Putamen (tissue), 1 donor: ENCODE results near the gene FBLIM1.

Experiments
- DNase-seq: peaks from one replicate; pipeline ENCODE4 v3.0.0-alpha.2; 2016; ENCODE audit warnings: low spot score

Gene FBLIM1

DNA sequence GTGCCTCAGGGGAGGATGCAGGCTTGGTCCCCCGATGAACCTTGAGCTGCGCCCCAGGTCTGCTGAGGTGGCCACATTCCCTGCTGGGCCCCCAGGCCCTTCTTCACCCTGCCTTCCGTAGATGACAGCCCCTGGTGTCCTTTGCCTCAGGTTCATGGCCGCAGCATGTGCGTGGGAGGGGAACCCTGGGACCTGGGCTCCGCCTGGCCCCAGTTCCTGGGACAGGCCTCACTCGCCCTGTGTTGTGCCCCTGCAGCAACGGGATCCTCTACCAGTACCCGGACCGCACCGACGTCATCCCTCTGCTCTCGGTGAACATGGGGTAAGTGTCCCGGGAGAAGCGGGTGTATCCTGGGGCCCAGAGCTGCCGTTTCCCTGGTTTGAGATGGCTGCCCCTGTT lies 27.7 kb upstream of the FBLIM1 start:
- DNase-seq = no peak

- no peak for DNase-seq
Measured at GRCh38 chr1:15731735-15732685, 26.6 kb upstream of the FBLIM1 start.

DNA sequence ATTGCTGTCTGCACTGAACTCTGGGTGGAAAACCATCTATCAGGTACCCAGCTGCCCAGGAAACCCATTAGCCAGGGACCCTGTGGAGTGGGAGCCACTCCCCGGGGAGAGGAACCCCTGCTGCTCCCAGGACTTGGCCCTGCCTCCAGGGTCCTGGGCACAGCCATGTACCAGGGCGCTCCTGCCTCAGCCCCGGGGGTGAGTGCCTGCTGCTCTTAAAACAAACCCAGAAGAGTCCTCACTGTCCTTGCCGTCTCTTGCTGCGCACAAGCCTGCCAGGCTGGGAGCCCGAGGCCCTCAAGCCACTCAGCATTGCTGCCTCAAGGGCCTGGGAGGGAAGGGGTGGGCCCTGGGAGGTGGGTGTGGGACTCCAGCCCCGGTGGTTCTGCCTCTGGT lies 25.9 kb upstream of the FBLIM1 start:
- no peak for DNase-seq

DNA sequence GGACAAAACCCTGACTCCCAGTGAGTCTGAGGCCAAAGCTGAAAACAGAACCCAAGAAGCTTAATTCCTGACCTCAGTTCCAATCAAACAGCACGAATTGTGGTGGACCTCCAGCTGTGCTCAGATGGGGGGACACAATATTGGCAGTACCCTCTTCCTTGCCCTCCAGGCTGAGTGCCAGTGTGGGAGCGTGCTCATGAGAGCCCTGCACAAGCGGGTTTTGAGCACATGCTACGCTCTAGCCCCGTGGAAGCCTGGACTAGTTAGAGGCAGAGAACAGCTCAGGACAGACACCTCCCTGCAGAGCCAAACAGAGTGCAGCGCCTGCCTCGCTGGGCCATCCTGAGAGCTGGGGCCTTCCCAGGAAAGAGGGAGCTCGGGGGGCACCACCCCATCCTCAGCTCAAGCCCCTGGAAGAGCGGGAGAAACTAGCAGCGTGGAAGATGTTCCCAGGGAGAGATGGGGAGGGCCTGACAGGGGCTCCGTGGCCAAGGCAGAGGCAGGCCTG lies 25.3 kb upstream of the FBLIM1 start:
- no peak for DNase-seq

- no peak for DNase-seq
Measured at GRCh38 chr1:15733726-15734226, 24.8 kb upstream of the FBLIM1 start.

DNA sequence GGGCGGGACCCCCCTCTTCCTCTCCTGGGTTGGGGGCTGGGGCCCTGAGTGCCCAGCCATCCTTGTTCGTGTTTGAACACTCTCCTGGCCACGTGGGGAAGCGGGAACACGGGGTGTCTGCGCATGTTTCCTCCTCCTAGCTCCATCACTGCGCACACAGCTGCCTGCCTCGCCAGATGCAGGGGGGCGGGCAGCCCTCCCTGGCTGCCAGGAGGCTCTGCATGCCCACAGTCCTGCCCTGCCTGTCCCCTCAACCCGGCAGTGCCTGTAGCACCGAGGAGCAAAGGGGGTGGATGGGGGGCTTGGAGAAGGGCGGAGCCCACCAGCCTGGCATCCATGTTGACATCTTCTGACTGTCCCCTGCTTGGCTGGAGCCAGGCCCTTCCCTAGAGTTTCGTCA lies 24.3 kb upstream of the FBLIM1 start:
- no peak for DNase-seq

GRCh38 chr1:15734901-15735300 lies 23.7 kb upstream of the FBLIM1 start:
- no peak for DNase-seq

- no peak for DNase-seq
Measured at GRCh38 chr1:15735304-15736037, 23.1 kb upstream of the FBLIM1 start.

DNA sequence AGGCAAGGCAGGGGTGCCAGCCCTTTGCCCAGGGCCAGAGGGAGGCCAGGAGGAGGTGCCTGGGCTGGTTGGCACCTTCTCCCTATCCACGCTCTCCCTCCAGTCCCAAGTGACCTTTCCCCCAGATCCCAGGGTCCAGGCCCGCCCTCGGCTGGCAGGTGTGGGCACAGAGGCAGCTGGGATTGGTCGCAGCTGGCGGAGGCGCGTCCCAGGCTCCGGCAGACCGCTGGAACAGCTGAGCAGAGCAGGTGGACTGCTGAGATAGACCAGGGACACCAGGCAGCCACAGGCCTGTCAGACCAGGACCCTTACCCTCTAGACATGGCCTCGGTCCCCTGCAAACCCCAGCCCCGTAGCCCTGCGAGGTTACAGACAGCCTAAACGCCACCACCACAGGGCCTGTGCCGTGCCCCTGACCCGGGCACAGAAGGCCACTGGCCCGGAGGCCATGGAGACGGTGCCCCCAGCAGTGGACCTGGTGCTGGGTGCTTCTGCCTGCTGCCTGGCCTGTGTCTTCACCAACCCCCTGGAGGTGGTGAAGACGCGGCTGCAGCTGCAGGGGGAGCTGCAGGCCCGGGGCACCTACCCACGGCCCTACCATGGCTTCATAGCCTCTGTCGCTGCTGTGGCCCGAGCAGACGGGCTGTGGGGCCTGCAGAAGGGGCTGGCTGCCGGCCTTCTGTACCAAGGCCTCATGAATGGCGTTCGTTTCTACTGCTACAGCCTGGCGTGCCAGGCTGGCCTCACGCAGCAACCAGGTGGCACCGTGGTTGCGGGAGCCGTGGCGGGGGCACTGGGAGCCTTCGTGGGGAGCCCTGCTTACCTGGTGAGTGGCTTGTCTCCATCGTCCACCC lies 22.3 kb upstream of the FBLIM1 start, which contains the start of gene SLC25A34:
TSS of gene SLC25A34 (plus strand) at position 221 of the 854 bp plus-strand sequence. CDS start at position 449, 228 bp downstream.
- no peak for DNase-seq

- no peak for DNase-seq
Measured at GRCh38 chr1:15736892-15737261, 21.7 kb upstream of the FBLIM1 start.

DNA sequence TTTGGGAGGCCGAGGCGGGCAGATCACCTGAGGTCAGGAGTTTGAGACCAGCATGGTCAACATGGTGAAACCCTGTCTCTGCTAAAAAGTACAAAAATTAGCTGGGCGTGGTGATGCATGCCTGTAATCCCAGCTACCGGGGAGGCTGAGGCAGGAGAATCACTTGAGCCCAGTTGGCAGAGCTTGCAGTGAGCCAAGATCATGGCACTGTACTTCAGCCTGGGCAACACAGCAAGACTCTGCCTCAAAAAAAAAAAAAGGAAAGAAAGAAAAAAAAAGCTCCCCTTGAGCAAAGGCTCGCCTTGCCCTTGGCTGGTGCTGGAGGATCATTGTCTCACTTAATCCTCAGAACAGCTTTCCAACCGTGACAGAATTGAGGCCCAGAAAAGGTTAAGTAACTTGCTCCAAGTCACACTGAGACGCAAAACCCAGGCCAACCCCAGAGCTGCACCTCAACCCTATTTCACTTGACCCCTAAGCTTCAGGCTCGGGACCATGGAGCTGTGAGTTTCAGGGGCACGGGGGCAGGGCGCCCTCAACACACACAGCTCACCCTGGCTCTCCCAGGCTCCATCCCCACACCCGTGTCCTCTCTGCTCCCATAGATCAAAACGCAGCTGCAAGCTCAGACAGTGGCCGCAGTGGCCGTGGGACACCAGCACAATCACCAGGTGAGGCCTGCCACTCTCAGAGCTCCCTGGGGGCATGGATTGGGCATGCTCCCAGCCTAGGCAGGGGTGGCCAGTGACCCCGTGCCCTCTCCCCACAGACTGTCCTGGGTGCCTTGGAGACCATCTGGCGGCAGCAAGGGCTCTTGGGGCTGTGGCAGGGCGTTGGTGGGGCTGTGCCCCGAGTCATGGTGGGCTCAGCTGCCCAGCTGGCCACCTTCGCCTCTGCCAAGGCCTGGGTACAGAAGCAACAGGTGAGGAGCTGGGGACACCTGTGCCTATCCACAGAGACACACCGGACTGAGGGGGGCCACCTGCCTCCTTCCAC lies 21.0 kb upstream of the FBLIM1 start:
- DNase-seq = no peak

GRCh38 chr1:15738416-15739113 lies 20.0 kb upstream of the FBLIM1 start:
- no peak for DNase-seq

GRCh38 chr1:15739259-15739658 lies 19.3 kb upstream of the FBLIM1 start:
- no peak for DNase-seq

- no peak for DNase-seq
Measured at GRCh38 chr1:15739745-15740144, 18.9 kb upstream of the FBLIM1 start.

DNA sequence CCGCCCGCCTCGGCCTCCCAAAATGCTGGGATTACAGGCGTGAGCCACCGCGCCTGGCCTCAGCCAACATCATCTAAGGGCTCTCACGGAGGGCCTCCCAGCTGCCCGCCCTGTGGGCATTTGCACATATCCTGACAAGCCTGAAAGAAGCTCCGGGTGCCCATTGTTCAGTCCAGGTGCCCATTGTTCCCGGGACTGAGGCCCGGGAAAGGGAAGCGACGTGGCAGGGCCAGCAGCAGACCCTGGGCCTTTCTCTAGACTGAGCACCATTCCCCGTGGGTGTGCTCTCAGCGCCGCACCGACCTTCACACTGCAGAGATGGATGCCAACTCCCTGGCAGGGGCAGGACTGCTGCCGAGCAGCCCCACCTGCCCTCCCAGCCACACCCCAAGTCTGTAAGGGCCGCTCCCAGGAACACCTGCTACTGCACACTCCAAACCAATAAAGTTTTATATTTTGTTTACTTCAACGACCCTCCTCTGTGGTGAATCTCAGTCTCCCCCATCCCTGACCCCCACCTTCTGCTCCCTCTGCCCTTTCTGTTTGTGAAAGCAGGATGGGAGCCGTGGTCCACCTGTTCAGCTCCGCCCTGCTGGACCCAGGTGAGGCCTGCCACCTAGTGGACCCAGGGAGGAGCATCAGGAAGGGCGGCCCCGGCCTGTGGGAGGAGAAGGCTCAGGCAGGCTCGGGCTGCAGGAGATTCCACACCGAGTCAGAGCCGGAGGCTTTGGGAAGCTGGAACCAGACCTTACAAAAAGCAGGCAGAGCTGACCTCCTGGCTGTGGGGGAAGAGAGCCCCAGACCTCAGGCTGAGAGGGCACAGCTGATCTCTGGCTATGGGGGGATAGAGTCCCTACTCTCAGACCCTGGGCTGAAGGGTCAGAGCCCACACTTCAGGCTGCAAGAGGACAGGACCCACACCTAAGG lies 17.4 kb upstream of the FBLIM1 start:
- DNase-seq = peak; percentile 27

- no peak for DNase-seq
Measured at GRCh38 chr1:15742339-15742801, 16.2 kb upstream of the FBLIM1 start, which contains the start of gene TMEM82. Gene TMEM82 (plus strand): TSS chr1:15742499. CDS start chr1:15742560, 61 bp downstream.

- no peak for DNase-seq
Measured at GRCh38 chr1:15744122-15744679, 14.4 kb upstream of the FBLIM1 start.

GRCh38 chr1:15747378-15747777 lies 11.2 kb upstream of the FBLIM1 start:
- no peak for DNase-seq
